ENCODE data around the gene FLYWCH2. TPM values are rescaled to one million over a fixed set of nuclear protein-coding genes. Genes with fewer than 3 reads are reported as not detected.

The FLYWCH2 gene
- total RNA-seq, 1 donor from 2014 or later: 63.7 TPM

DNA sequence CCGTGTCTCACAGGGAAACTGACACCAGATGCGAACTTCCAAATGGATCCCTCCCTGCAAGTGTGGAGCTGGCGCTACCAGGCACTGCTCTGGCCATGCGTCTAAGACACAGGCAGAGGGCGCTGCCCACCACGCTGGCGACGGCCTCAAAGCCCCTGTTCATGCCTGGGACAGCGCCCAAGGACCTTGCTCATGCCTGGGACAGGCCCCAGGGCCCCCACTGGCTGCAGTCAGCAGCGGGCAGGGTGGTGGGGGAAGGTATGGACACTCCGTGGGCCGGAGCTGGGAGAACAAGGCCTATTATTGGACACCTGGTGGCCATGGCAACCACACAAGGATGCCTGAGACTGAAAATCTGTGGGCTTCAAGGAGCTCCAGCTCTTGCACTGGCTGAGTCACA, 44.1 kb upstream of the FLYWCH2 start:
- DNase-seq (ENCODE audit: low read depth): peak; percentile 59
- Histone ChIP-seq H3K4me3 (ENCODE audit: low read depth, low read length) (no peak overlapping the region), H3K36me3 (ENCODE audit: control insufficient read depth, insufficient read depth, low read length) (no peaks in the 10 kb centered on the region), H3K27me3 (ENCODE audit: control insufficient read depth, insufficient read depth, low read length) (no peaks in the 10 kb centered on the region)
- FAIRE-seq: peak; percentile 55
- TF ChIP-seq CTCF (IDR thresholded peaks at IDR 0.05; ENCODE audit: insufficient read depth, low read length, severe bottlenecking): peak; percentile 99

DNA sequence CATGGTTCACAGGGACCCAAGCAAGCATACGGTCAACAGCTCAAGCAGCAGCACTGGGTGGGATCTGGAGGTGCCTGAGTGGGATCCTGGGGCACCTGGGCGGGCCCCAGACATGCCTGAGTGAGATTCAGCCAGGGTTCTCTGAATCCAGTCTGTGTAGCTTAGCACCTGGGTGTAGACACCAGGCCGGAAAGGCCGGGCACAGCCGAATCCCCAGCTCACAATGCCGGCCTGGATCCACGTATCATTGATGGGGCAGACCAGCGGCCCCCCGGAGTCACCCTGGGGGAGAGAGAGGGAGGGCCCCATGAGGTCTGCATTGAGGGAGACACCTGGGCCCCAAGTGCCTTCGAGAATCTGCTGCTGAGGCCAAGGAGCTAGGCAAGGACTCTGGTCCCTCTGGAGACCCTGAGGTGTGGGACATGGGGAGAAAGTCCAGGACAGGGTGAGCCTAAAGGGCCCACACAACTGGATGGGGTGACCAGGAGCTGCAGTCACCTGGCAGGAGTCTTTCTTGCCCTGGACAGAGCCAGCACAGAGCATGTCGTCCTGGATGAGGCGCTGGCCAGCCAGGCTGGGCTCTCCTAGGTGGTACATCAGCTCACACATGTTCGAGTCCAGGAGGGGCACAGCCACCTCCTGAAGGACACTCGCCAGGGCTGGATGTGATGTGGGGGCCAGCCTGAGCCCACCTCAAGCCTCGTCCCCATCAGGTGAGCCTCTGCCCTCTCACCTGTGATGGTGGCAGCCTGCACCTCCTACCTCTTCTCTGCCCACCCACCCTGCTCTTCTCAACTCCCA, 43.2 kb upstream of the FLYWCH2 start:
- Histone ChIP-seq H3K36me3 (ENCODE audit: control insufficient read depth, insufficient read depth, low read length) (no peaks in the 10 kb centered on the region), H3K4me3 (ENCODE audit: low read depth, low read length) (no peak overlapping the region), H3K27me3 (ENCODE audit: control insufficient read depth, insufficient read depth, low read length) (no peaks in the 10 kb centered on the region)
- TF ChIP-seq CTCF (IDR thresholded peaks at IDR 0.05; ENCODE audit: insufficient read depth, low read length, severe bottlenecking): no peak
- FAIRE-seq (no peak), DNase-seq (ENCODE audit: low read depth) (no peak)

- FAIRE-seq: no peak
- no peak for DNase-seq (ENCODE audit: low read depth)
- Histone ChIP-seq H3K4me3 (ENCODE audit: low read depth, low read length) (no peak overlapping the region), H3K27me3 (ENCODE audit: control insufficient read depth, insufficient read depth, low read length) (no peaks in the 10 kb centered on the region), H3K36me3 (ENCODE audit: control insufficient read depth, insufficient read depth, low read length) (no peaks in the 10 kb centered on the region)
- no peak for TF ChIP-seq CTCF (IDR thresholded peaks at IDR 0.05; ENCODE audit: insufficient read depth, low read length, severe bottlenecking)
These were observed 42.1 kb upstream of the FLYWCH2 start for GRCh38 chr16:2840914-2841313.

- FAIRE-seq (no peak), DNase-seq (ENCODE audit: low read depth) (no peak)
- Histone ChIP-seq H3K36me3 (ENCODE audit: control insufficient read depth, insufficient read depth, low read length) (no peaks in the 10 kb centered on the region), H3K27me3 (ENCODE audit: control insufficient read depth, insufficient read depth, low read length) (no peaks in the 10 kb centered on the region), H3K4me3 (ENCODE audit: low read depth, low read length) (no peak overlapping the region)
- TF ChIP-seq CTCF (IDR thresholded peaks at IDR 0.05; ENCODE audit: insufficient read depth, low read length, severe bottlenecking): no peak
These were observed 41.2 kb upstream of the FLYWCH2 start for GRCh38 chr16:2841606-2842339.

- TF ChIP-seq CTCF (IDR thresholded peaks at IDR 0.05; ENCODE audit: insufficient read depth, low read length, severe bottlenecking): peak; percentile 67
- DNase-seq (ENCODE audit: low read depth): no peak
- no peaks in the 10 kb centered on the region for H3K36me3 ChIP-seq (ENCODE audit: control insufficient read depth, insufficient read depth, low read length)
- FAIRE-seq: no peak
- H3K4me3 ChIP-seq (ENCODE audit: low read depth, low read length): no peak overlapping the region
- H3K27me3 ChIP-seq (ENCODE audit: control insufficient read depth, insufficient read depth, low read length): no peaks in the 10 kb centered on the region
These were observed 40.5 kb upstream of the FLYWCH2 start for GRCh38 chr16:2842340-2843000.

All from bronchial epithelial cell (primary cell).